HEK293T (cell line): Measurements from ENCODE around the gene PLEKHA7.

Experiments used
- ARNT ChIP-seq: fragments of 450-650 bp; IDR thresholded peaks from 2 replicates; pipeline ENCODE4 v1.6.1; 2017; ENCODE audit warnings: mild to moderate bottlenecking
- BHLHE40 ChIP-seq: fragments of 450-650 bp; IDR thresholded peaks from 2 replicates; pipeline ENCODE4 v1.6.1; 2016; ENCODE audit warnings: mild to moderate bottlenecking, moderate library complexity, borderline replicate concordance
- CTBP1 ChIP-seq: fragments of 450-650 bp; IDR thresholded peaks from 2 replicates; pipeline ENCODE4 v1.6.1; 2016; ENCODE audit warnings: borderline replicate concordance
- FOXM1 ChIP-seq: fragments of 450-650 bp; IDR thresholded peaks from 2 replicates; pipeline ENCODE4 v1.6.1; 2017; ENCODE audit warnings: mild to moderate bottlenecking, borderline replicate concordance
- SP1 ChIP-seq: fragments of 450-650 bp; IDR thresholded peaks from 2 replicates; pipeline ENCODE4 v1.6.1; 2017
- TARDBP ChIP-seq: fragments of 450-650 bp; IDR thresholded peaks from 2 replicates; pipeline ENCODE4 v1.6.1; 2016
- TF ChIP-seq, protein P1 (sequence below): fragments of 450-650 bp; IDR thresholded peaks from 2 replicates; pipeline ENCODE4 v1.6.1; 2016

GRCh38 chr11:16881766-16882165 is 132.4 kb downstream of the PLEKHA7 start:
- TF ChIP-seq BHLHE40 (no peak), TARDBP (no peak), ARNT (no peak), SP1 (no peak), CTBP1 (no peak), FOXM1 (no peak)
- TF ChIP-seq, protein P1, sequence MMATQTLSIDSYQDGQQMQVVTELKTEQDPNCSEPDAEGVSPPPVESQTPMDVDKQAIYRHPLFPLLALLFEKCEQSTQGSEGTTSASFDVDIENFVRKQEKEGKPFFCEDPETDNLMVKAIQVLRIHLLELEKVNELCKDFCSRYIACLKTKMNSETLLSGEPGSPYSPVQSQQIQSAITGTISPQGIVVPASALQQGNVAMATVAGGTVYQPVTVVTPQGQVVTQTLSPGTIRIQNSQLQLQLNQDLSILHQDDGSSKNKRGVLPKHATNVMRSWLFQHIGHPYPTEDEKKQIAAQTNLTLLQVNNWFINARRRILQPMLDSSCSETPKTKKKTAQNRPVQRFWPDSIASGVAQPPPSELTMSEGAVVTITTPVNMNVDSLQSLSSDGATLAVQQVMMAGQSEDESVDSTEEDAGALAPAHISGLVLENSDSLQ: no peak
